ENCODE data around the gene ERBB2. TPM values are rescaled to one million over a fixed set of nuclear protein-coding genes. Genes with fewer than 3 reads are reported as not detected.
"Not testable (repeated sequence)": the region's sequence is repeated elsewhere in the genome, so short reads cannot be mapped to it uniquely, and the experiment has no call there.

Gene ERBB2
- total RNA-seq, 4 donors from 2014 or later = 175 to 439 (median 234) TPM

- in situ Hi-C loops (cut with MboI; ENCODE audit: low pct_ligation_motif_present in 1 of 4, low pct_unique_long_range_greater_than_20kb in 1 of 4, low sequenced_read_pairs in 3 of 4) = loop anchor here in 2 of 4 donors (10.0 to 25.0 kb wide), 2 partner anchors 109 to 121 kb away; partner anchors contain the start of genes PPP1R1B (in 2 of the 2) and STARD3 (in 1 of the 2)
- peaks cover 0 to 7% (median 0%) of the 10 kb centered on the region in 4 donors for H3K4me1 ChIP-seq
- peaks cover 0 to 3% (median 0%) of the 10 kb centered on the region in 4 donors for H3K36me3 ChIP-seq
- DNase-seq = no peak
- 94% methylated on average over 4 of the region's 7 CpGs; no CpG with 5 or more reads in 1 of the 2 donors for WGBS, 2 donors (ENCODE audit: low coverage in 1 of 2)
- H3K27ac ChIP-seq = no peak overlapping the region
- no peak overlapping the region for H3K4me3 ChIP-seq
- no peak for TF ChIP-seq EP300 (IDR thresholded peaks at IDR 0.05; ENCODE audit: low read depth)
- TF ChIP-seq POLR2A (IDR thresholded peaks at IDR 0.05) = no peak
- no peak for TF ChIP-seq CTCF (IDR thresholded peaks at IDR 0.05)
- no peak for TF ChIP-seq POLR2AphosphoS5 (IDR thresholded peaks at IDR 0.05)
- intact Hi-C loops (cut with DNase I; ENCODE audit: low total_unique reads) = loop anchor here (10.0 kb wide), 1 partner anchor 201 kb away; no protein-coding TSS in a partner anchor
- H3K27me3 ChIP-seq = peaks cover 4% of the 10 kb centered on the region
- H3K9me3 ChIP-seq = no peaks in the 10 kb centered on the region
Measured at GRCh38 chr17:39746145-39746461, 46.2 kb downstream of the ERBB2 start.

- H3K36me3 ChIP-seq = peaks cover 0 to 3% (median 0%) of the 10 kb centered on the region in 4 donors
- H3K4me3 ChIP-seq = no peak overlapping the region
- TF ChIP-seq EP300 (IDR thresholded peaks at IDR 0.05; ENCODE audit: low read depth) (no peak), POLR2A (IDR thresholded peaks at IDR 0.05) (no peak), CTCF (IDR thresholded peaks at IDR 0.05) (no peak), POLR2AphosphoS5 (IDR thresholded peaks at IDR 0.05) (no peak)
- H3K9me3 ChIP-seq = no peaks in the 10 kb centered on the region
- intact Hi-C loops (cut with DNase I; ENCODE audit: low total_unique reads) (loop anchor here (10.0 kb wide), 1 partner anchor 203 kb away; no protein-coding TSS in a partner anchor), in situ Hi-C loops (cut with MboI; ENCODE audit: low pct_ligation_motif_present in 1 of 4, low pct_unique_long_range_greater_than_20kb in 1 of 4, low sequenced_read_pairs in 3 of 4) (loop anchor here in 2 of 4 donors (10.0 to 25.0 kb wide), 2 partner anchors 110 to 123 kb away; partner anchors contain the start of genes PPP1R1B (in 2 of the 2) and STARD3 (in 1 of the 2))
- 92 to 100% methylated on average over 3 to 4 of the region's 4 CpGs for WGBS, 2 donors (ENCODE audit: low coverage in 1 of 2)
- DNase-seq = no peak
- peaks cover 0 to 4% (median 0%) of the 10 kb centered on the region in 4 donors for H3K4me1 ChIP-seq
- H3K27me3 ChIP-seq = no peaks in the 10 kb centered on the region
- H3K27ac ChIP-seq = no peak overlapping the region
Measured at GRCh38 chr17:39747745-39748144, 47.9 kb downstream of the ERBB2 start.

DNA sequence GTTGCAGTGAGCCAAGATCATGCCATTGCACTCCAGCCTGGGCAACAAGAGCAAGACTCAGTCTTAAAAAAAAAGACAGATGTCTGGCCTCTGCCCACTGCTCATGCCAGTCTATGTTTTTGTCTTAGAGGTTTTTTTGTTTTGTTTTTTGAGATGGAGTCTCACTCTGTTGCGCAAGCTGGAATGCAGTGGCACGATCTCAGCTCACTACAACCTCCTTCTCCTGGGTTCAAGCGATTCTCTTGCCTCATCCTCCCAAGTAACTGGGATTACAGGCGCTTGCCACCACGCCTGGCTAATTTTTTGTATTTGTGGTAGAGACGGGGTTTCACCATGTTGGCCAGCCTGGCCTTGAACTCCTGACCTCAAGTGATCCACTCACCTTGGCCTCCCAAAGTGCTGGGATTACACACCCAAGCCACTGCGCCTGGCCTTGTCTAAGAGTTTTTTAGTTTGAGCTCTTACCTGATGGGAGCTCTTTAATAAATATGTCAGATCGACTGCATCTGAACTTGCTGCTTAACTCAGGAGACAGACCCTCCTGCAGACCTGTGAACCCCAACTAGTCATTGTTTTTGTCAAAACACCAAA, 48.7 kb downstream of the ERBB2 start:
- not testable (repeated sequence) for DNase-seq, H3K27ac ChIP-seq, H3K27me3 ChIP-seq, H3K9me3 ChIP-seq, H3K4me3 ChIP-seq, H3K36me3 ChIP-seq
- WGBS, 2 donors (ENCODE audit: low coverage in 1 of 2) = 84 to 95% methylated on average over 6 to 8 of the region's 8 CpGs
- intact Hi-C loops (cut with DNase I; ENCODE audit: low total_unique reads) = loop anchor here (10.0 kb wide), 1 partner anchor 204 kb away; no protein-coding TSS in a partner anchor
- H3K4me1 ChIP-seq = peaks cover 3 to 12% (median 5%) of the 10 kb centered on the region in 4 donors
- in situ Hi-C loops (cut with MboI; ENCODE audit: low pct_ligation_motif_present in 1 of 4, low pct_unique_long_range_greater_than_20kb in 1 of 4, low sequenced_read_pairs in 3 of 4) = loop anchor here in 2 of 4 donors (10.0 to 25.0 kb wide), 2 partner anchors 111 to 124 kb away; partner anchors contain the start of genes PPP1R1B (in 2 of the 2) and STARD3 (in 1 of the 2)

DNA sequence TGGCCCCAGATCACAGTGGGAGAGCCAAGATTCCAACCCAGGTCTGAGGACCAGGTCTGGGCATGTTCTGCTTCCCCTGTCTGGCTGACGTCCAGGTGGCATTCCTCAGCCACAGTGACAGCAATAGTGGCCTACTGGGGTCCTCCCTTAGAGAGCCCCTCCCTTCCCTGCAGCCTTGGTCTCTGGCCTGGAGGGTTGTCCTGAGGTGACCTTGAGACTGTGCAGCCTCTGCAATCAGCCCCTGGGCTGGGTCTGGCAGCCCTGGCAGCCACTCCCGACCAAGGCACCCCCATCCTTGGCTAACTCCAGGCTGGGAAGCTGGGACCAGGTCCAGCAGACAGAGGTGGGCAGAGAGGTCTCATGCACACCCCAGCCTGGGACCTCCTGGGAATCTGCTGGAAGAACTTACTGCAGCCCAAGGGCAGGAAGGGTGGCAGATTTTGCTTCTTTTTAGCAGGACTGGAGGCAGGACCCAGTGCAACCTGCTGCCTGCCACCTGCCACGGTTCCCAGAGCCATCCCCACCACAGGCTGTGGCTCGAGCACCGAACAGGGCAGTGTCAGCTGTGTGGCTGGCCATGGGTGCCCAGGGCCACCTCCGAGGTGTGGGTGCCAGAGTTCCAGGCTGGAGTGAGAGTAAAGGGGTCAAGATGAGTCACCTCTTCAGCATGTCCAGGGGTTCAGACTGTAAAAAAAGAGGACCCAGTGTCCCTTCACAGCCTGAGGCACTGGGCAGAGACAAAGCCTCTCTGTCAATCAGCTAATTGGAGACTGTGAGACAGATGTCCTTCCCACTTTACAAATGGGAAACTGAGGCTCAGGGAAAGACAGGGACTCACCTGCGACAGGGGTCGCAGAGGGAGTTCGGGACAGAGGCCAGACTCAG, 50.5 kb downstream of the ERBB2 start:
- intact Hi-C loops (cut with DNase I; ENCODE audit: low total_unique reads) = loop anchor here (10.0 kb wide), 1 partner anchor 116 kb away; the partner anchor contains the start of gene STARD3
- 63% methylated on average over 9 of the region's 9 CpGs; no CpG with 5 or more reads in 1 of the 2 donors for WGBS, 2 donors (ENCODE audit: low coverage in 1 of 2)
- H3K4me1 ChIP-seq = peaks cover 6 to 22% (median 14%) of the 10 kb centered on the region in 4 donors
- TF ChIP-seq POLR2AphosphoS5 (IDR thresholded peaks at IDR 0.05) (no peak), POLR2A (IDR thresholded peaks at IDR 0.05) (no peak), CTCF (IDR thresholded peaks at IDR 0.05) (no peak), EP300 (IDR thresholded peaks at IDR 0.05; ENCODE audit: low read depth) (no peak)
- in situ Hi-C loops (cut with MboI; ENCODE audit: low pct_ligation_motif_present in 1 of 4, low pct_unique_long_range_greater_than_20kb in 1 of 4, low sequenced_read_pairs in 3 of 4) = loop anchor here in 2 of 4 donors (10.0 kb wide), 2 partner anchors 126 to 136 kb away; partner anchors contain the start of gene PPP1R1B (in 1 of the 2)
- H3K27ac ChIP-seq = no peak overlapping the region
- H3K36me3 ChIP-seq = peaks cover 0 to 3% (median 0%) of the 10 kb centered on the region in 4 donors
- H3K9me3 ChIP-seq = no peaks in the 10 kb centered on the region
- DNase-seq = peak; percentile 11
- H3K4me3 ChIP-seq = no peak overlapping the region
- H3K27me3 ChIP-seq = no peaks in the 10 kb centered on the region

Measured in transverse colon (tissue), 4 donors.